HG03064 (cell line): ENCODE results near the gene TGFBRAP1.

Experiments
- ATAC-seq: cut with Tn5 transposase; IDR thresholded peaks from one replicate; pipeline ENCODE4 v1.9.1; 2021; ENCODE audit warnings: low read depth; ENCODE audit not compliant: unreplicated experiment

Gene TGFBRAP1

GRCh38 chr2:105248316-105249070 is 81.0 kb downstream of the TGFBRAP1 start:
- no peak for ATAC-seq

GRCh38 chr2:105244451-105244850 is 85.1 kb downstream of the TGFBRAP1 start:
- no peak for ATAC-seq

DNA sequence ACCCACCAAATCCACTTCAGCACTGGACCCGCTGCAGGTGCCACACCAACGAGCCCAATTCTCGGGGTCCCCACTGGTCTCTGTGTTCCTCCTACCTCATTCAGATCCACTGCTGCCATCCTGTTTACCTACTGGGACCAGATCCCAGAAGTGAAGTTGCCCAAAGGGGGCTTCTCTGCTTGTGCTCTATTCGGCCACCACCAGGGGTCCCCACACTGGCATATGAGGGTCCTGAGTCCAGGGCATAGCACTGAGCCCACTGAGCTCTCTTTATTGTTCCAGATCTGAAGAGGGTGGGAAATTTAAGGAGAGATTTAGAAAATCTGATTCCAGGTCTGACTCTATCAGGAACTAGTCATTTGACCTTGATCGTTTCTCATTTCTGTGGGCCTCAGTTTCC is 85.6 kb downstream of the TGFBRAP1 start:
- ATAC-seq = no peak

DNA sequence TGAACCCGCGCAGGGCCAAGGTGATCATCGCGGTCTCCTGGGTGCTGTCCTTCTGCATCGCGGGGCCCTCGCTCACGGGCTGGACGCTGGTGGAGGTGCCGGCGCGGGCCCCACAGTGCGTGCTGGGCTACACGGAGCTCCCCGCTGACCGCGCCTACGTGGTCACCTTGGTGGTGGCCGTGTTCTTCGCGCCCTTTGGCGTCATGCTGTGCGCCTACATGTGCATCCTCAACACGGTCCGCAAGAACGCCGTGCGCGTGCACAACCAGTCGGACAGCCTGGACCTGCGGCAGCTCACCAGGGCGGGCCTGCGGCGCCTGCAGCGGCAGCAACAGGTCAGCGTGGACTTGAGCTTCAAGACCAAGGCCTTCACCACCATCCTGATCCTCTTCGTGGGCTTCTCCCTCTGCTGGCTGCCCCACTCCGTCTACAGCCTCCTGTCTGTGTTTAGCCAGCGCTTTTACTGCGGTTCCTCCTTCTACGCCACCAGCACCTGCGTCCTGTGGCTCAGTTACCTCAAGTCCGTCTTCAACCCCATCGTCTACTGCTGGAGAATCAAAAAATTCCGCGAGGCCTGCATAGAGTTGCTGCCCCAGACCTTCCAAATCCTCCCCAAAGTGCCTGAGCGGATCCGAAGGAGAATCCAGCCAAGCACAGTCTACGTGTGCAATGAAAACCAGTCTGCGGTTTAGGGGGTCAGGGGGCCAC is 87.1 kb downstream of the TGFBRAP1 start:
- no peak for ATAC-seq

- no peak for ATAC-seq
These were observed 88.1 kb downstream of the TGFBRAP1 start, which contains the start of gene GPR45 for GRCh38 chr2:105241443-105241842. Gene GPR45, plus strand, starts transcription at chr2:105241743. Its CDS starts 116 bp downstream, at chr2:105241859.

DNA sequence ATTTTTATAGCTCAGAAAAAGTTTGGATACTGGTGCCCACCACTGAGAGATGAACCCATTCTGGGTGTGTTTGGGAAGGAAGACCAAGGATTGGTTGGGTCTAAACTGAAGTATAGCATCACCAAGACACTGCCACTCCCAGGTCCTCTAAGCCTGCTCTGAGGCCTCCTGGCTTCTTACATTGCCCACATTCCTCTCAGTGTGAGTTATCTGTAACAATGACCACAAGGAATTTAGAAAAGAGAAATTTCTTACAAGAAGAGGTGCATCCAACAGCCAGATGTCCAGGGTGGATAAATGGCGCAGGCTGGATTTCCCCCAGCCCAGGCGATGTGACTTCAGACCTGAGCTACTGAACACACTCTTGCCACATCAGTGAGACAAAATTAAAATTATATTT is 89.6 kb downstream of the TGFBRAP1 start:
- no peak for ATAC-seq

DNA sequence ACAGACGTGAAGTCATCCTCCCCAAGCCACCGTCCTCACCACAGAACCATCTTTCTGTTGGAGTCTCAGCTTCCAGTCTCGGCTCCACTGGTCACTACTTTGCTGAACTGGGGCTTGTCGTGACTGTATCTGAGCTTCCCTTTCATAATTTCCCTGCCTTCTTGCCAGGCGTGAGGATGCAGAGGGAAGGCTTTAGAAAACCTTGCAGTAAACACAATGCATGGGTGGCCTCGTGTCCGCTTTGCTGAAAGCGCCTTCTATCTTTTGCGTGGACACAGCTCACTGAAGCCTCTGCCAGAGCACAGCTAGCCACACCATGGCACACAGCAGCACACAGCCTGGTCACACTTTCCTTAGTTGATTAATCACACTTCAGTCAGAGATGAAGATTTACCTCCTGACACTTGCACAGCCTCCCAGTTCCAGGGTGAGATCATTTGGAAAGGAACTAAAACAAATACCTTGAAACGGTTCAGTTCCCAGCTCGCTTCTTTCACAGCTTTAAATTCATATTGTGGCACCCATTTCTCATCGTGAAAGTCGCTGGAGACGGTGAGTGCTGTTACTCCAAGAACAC is 90.8 kb downstream of the TGFBRAP1 start:
- no peak for ATAC-seq

GRCh38 chr2:105237045-105237765 is 92.3 kb downstream of the TGFBRAP1 start:
- ATAC-seq = no peak

DNA sequence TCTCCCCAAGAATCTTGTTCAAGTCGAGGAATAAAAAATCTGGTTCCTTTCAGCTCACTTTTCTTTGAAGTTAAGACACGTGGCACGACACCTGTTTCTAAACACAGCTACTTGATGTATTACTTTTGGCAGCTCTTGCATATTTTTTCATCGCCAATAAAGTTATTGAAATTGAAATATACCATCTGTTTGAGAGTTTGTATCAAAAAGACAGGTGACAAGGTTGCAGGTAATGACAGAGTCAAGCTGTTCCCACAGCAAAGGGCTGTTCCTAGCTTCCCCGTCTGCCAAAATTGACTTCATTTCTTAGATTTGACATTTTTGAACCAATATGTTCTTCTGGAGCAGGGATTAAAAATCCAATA is 93.5 kb downstream of the TGFBRAP1 start:
- no peak for ATAC-seq

DNA sequence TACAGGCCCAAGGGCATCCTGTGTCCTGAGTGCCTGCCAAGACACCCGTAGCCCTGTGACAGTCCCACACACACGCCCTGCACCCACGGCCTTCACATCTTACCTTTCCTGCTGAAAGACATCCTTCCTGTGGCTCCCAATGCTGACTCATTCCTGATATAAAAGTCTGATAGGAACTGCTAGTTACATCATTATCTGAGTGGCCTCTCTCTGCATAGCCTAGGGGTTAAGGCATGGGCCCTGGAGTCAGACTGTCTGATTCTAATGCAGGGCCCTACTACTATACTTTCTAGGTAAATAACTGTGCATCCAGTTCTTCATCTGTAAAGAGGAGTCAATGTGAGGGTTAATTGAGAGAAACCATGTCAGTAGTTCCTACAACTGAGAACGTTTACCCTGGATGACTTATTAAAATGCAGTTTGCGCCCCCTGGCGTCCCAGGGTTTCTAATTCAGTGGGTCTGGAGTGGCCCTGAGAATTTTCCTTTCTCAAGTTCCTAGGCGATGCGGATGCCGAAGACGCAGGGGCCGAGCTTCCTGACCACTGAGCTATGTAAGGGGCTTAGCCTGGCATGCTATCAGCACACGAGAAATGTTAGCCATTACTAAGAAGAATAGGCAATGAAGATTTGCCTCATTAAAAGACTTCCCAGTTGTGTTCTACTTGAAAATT is 94.0 kb downstream of the TGFBRAP1 start:
- no peak for ATAC-seq

- no peak for ATAC-seq
These were observed 98.3 kb downstream of the TGFBRAP1 start for GRCh38 chr2:105231232-105231619.

DNA sequence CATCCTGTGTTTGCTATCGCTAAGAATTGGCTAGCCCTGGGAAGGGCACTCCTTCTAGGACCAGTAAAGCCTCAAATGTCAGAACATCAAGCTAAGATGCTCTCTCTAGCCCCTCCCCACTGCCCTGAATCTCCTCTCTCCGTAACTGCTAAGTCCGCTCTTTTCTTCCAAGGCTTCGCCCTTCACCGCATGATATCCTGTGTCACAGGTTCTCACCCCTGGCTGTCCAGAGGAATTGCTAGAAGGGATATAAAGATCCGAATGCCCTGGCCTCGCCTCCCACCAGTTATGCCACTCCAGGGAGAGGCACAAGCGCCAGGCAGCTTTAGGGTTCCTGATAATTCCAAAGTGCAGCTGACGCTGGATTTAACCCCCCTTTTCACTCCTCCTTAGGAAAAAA is 105.1 kb downstream of the TGFBRAP1 start:
- no peak for ATAC-seq

GRCh38 chr2:105220604-105221003 is 108.9 kb downstream of the TGFBRAP1 start:
- ATAC-seq = no peak

DNA sequence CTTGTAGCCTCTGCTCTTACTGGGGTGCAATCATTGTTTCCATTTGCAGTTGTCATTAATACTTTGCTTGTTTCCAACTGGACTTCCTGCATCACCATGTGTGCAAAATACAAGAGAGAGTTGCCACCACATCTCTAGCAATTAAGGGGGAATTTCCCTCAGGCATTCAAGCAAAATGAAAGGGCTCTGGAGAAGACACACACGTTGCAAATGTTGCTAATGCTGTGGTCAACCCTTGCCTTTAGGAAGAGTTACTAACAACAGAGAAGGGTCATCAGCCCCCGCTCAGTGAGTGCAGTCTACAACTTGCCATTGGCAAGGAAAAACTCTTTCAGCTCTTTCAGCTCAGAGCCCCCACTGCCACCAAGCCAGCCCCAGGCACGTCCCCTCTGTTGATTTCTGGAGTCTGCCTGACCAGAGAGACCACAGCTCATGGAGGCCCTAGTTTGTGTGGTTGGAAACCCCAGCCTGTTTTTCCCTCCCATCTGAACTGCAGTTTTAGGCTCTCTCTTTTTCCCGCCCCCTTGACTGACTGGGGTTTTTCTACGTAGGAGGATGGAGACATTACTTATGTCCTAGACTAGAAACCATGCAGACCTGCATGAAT is 113.8 kb downstream of the TGFBRAP1 start:
- ATAC-seq = no peak
